Measurements from ENCODE around the gene PRR16. TPM values are rescaled to one million over a fixed set of nuclear protein-coding genes. Genes with fewer than 3 reads are reported as not detected.

PRR16 gene
- total and polyA plus RNA-seq, 2 experiments from 2014 or later, result 1.0 to 1.7 TPM

GRCh38 chr5:120518581-120518980, 54.5 kb downstream of the PRR16 start:
- H3K79me2 ChIP-seq (replicated peaks; ENCODE audit: insufficient read depth), result no peaks in the 10 kb centered on the region
- no peak for TF ChIP-seq ZNF114 (CRISPR knock-in tag; IDR thresholded peaks at IDR 0.05)
- TF ChIP-seq STAT1 (IDR thresholded peaks at IDR 0.05; ENCODE audit: unreplicated experiment), result no peak
- no peak for TF ChIP-seq EZH2phosphoT487 (IDR thresholded peaks at IDR 0.05; ENCODE audit: unreplicated experiment)
- TF ChIP-seq REST (IDR thresholded peaks at IDR 0.05; ENCODE audit: unreplicated experiment), result no peak
- no peak for TF ChIP-seq ZNF331 (CRISPR knock-in tag; IDR thresholded peaks at IDR 0.05; ENCODE audit: low read depth)
- no peak for TF ChIP-seq ZNF462 (CRISPR knock-in tag; IDR thresholded peaks at IDR 0.05)
- Mint-ChIP-seq H3K27me3 (ENCODE audit: insufficient read depth, low read depth, poor library complexity) (peaks cover 4% of the 10 kb centered on the region), H3K4me1 (peaks cover 10% of the 10 kb centered on the region), H3K27ac (no peak overlapping the region), H3K9me3 (no peaks in the 10 kb centered on the region), H3K4me3 (no peak overlapping the region), H3K36me3 (ENCODE audit: low read depth) (no peaks in the 10 kb centered on the region)
- no peak overlapping the region for H3K4me2 ChIP-seq
- no peaks in the 10 kb centered on the region for H3F3A ChIP-seq (replicated peaks; ENCODE audit: low read depth)
- H3K27ac ChIP-seq (ENCODE audit: low read depth), result no peak overlapping the region
- H3K36me3 ChIP-seq (ENCODE audit: insufficient read depth), result no peaks in the 10 kb centered on the region
- H3K4me3 ChIP-seq, result no peak overlapping the region
- no peaks in the 10 kb centered on the region for H4K20me1 ChIP-seq (replicated peaks; ENCODE audit: insufficient read depth)
- H2AFZ ChIP-seq, result no peak overlapping the region
- H3K4me1 ChIP-seq (ENCODE audit: insufficient read depth), result peaks cover under 1% of the 10 kb centered on the region; the same call in 1 of the 2 replicates
- DNase-seq (ENCODE audit: low spot score) (no peak), ATAC-seq (no peak)
- no peaks in the 10 kb centered on the region for H3K27me3 ChIP-seq (ENCODE audit: insufficient read depth)
- peaks cover 3% of the 10 kb centered on the region; the same call in 1 of the 2 replicates for H3K9me2 ChIP-seq (ENCODE audit: insufficient read depth)

Measured in GM23338 (cell line).